DMS79 treated with DMSO at 0.1 percent for 48 hours (cell line): ENCODE results near the gene CCDC97.
"Not testable (repeated sequence)": the region's sequence is repeated elsewhere in the genome, so short reads cannot be mapped to it uniquely, and the experiment has no call there.

Experiments
- DNase-seq: peaks from one replicate; lab custom pipeline; 2025; lab: John Stamatoyannopoulos, UW

The CCDC97 gene

GRCh38 chr19:41364524-41365391 lies 54.8 kb downstream of the CCDC97 start:
- no peak for DNase-seq

- no peak for DNase-seq
Observed at GRCh38 chr19:41366089-41366488, 56.1 kb downstream of the CCDC97 start.

GRCh38 chr19:41367848-41368301 lies 57.9 kb downstream of the CCDC97 start:
- DNase-seq, result no peak

- DNase-seq, result no peak
Observed at GRCh38 chr19:41369769-41370168, 59.8 kb downstream of the CCDC97 start.

GRCh38 chr19:41371119-41371518 lies 61.1 kb downstream of the CCDC97 start:
- DNase-seq, result not testable (repeated sequence)

- no peak for DNase-seq
Observed at GRCh38 chr19:41371541-41371940, 61.6 kb downstream of the CCDC97 start.

- no peak for DNase-seq
Observed at GRCh38 chr19:41372501-41372900, 62.5 kb downstream of the CCDC97 start.

GRCh38 chr19:41373993-41374392 lies 64.0 kb downstream of the CCDC97 start:
- DNase-seq, result peak; percentile 96
